GM21737 (cell line): ENCODE measurements around the gene MAPK8IP2.
"Not testable (repeated sequence)": the region's sequence is repeated elsewhere in the genome, so short reads cannot be mapped to it uniquely, and the experiment has no call there.

Source experiments
- ATAC-seq: cut with Tn5 transposase; IDR thresholded peaks from one replicate; pipeline ENCODE4 v1.9.1; 2021; ENCODE audit warnings: mild to moderate bottlenecking, moderate library complexity; ENCODE audit not compliant: unreplicated experiment

The MAPK8IP2 gene

GRCh38 chr22:50633771-50634170 is 33.2 kb downstream of the MAPK8IP2 start:
- ATAC-seq, result no peak

GRCh38 chr22:50635591-50635990 is 35.0 kb downstream of the MAPK8IP2 start:
- no peak for ATAC-seq

GRCh38 chr22:50640296-50640695 is 39.7 kb downstream of the MAPK8IP2 start:
- not testable (repeated sequence) for ATAC-seq

GRCh38 chr22:50640857-50641647 is 40.5 kb downstream of the MAPK8IP2 start:
- no peak for ATAC-seq

GRCh38 chr22:50641696-50642607 is 41.4 kb downstream of the MAPK8IP2 start:
- no peak for ATAC-seq

- not testable (repeated sequence) for ATAC-seq
Observed at GRCh38 chr22:50643021-50643820, 42.6 kb downstream of the MAPK8IP2 start.

GRCh38 chr22:50643821-50644101 is 43.2 kb downstream of the MAPK8IP2 start:
- ATAC-seq, result not testable (repeated sequence)

GRCh38 chr22:50653256-50653655 is 52.7 kb downstream of the MAPK8IP2 start:
- ATAC-seq, result no peak

- ATAC-seq, result not testable (repeated sequence)
Observed at GRCh38 chr22:50654664-50655063, 54.1 kb downstream of the MAPK8IP2 start.

- ATAC-seq, result no peak
Observed at GRCh38 chr22:50656122-50657070, 55.8 kb downstream of the MAPK8IP2 start.

- no peak for ATAC-seq
Observed at GRCh38 chr22:50657925-50658324, 57.3 kb downstream of the MAPK8IP2 start.

GRCh38 chr22:50659711-50660110 is 59.1 kb downstream of the MAPK8IP2 start:
- ATAC-seq, result not testable (repeated sequence)

GRCh38 chr22:50660306-50660705 is 59.7 kb downstream of the MAPK8IP2 start:
- no peak for ATAC-seq
